ENCODE results near the gene DCDC1. TPM values are rescaled to one million over a fixed set of nuclear protein-coding genes. Genes with fewer than 3 reads are reported as not detected.

Gene DCDC1
- total RNA-seq, 1 donor from 2014 or later = 0.21 TPM

GRCh38 chr11:30984827-30985226 is 384.7 kb downstream of the DCDC1 start:
- no peak for DNase-seq (ENCODE audit: low read depth)
- H3K4me3 ChIP-seq (ENCODE audit: low read depth, low read length) = no peak overlapping the region
- H3K27me3 ChIP-seq (ENCODE audit: control insufficient read depth, insufficient read depth, low read length) = no peaks in the 10 kb centered on the region
- H3K36me3 ChIP-seq (ENCODE audit: control insufficient read depth, insufficient read depth, low read length) = no peaks in the 10 kb centered on the region
- TF ChIP-seq CTCF (IDR thresholded peaks at IDR 0.05; ENCODE audit: insufficient read depth, low read length, poor library complexity, severe bottlenecking) = no peak

GRCh38 chr11:30984442-30984816 is 385.1 kb downstream of the DCDC1 start:
- no peak for DNase-seq (ENCODE audit: low read depth)
- H3K36me3 ChIP-seq (ENCODE audit: control insufficient read depth, insufficient read depth, low read length) = no peaks in the 10 kb centered on the region
- no peak for TF ChIP-seq CTCF (IDR thresholded peaks at IDR 0.05; ENCODE audit: insufficient read depth, low read length, poor library complexity, severe bottlenecking)
- no peaks in the 10 kb centered on the region for H3K27me3 ChIP-seq (ENCODE audit: control insufficient read depth, insufficient read depth, low read length)
- H3K4me3 ChIP-seq (ENCODE audit: low read depth, low read length) = no peak overlapping the region

GRCh38 chr11:30983776-30984441 is 385.6 kb downstream of the DCDC1 start:
- Histone ChIP-seq H3K27me3 (ENCODE audit: control insufficient read depth, insufficient read depth, low read length) (no peaks in the 10 kb centered on the region), H3K36me3 (ENCODE audit: control insufficient read depth, insufficient read depth, low read length) (no peaks in the 10 kb centered on the region), H3K4me3 (ENCODE audit: low read depth, low read length) (no peak overlapping the region)
- DNase-seq (ENCODE audit: low read depth) = no peak
- TF ChIP-seq CTCF (IDR thresholded peaks at IDR 0.05; ENCODE audit: insufficient read depth, low read length, poor library complexity, severe bottlenecking) = no peak

- H3K36me3 ChIP-seq (ENCODE audit: control insufficient read depth, insufficient read depth, low read length) = no peaks in the 10 kb centered on the region
- TF ChIP-seq CTCF (IDR thresholded peaks at IDR 0.05; ENCODE audit: insufficient read depth, low read length, poor library complexity, severe bottlenecking) = no peak
- H3K27me3 ChIP-seq (ENCODE audit: control insufficient read depth, insufficient read depth, low read length) = no peaks in the 10 kb centered on the region
- H3K4me3 ChIP-seq (ENCODE audit: low read depth, low read length) = no peak overlapping the region
- DNase-seq (ENCODE audit: low read depth) = no peak
These were observed 386.4 kb downstream of the DCDC1 start for GRCh38 chr11:30983143-30983542.

GRCh38 chr11:30967579-30967978 is 402.0 kb downstream of the DCDC1 start:
- no peak for TF ChIP-seq CTCF (IDR thresholded peaks at IDR 0.05; ENCODE audit: insufficient read depth, low read length, poor library complexity, severe bottlenecking)
- H3K27me3 ChIP-seq (ENCODE audit: control insufficient read depth, insufficient read depth, low read length) = no peaks in the 10 kb centered on the region
- no peak for DNase-seq (ENCODE audit: low read depth)
- no peaks in the 10 kb centered on the region for H3K36me3 ChIP-seq (ENCODE audit: control insufficient read depth, insufficient read depth, low read length)
- H3K4me3 ChIP-seq (ENCODE audit: low read depth, low read length) = no peak overlapping the region

- TF ChIP-seq CTCF (IDR thresholded peaks at IDR 0.05; ENCODE audit: insufficient read depth, low read length, poor library complexity, severe bottlenecking) = peak; percentile 55
- no peaks in the 10 kb centered on the region for H3K27me3 ChIP-seq (ENCODE audit: control insufficient read depth, insufficient read depth, low read length)
- no peak for DNase-seq (ENCODE audit: low read depth)
- H3K4me3 ChIP-seq (ENCODE audit: low read depth, low read length) = no peak overlapping the region
- no peaks in the 10 kb centered on the region for H3K36me3 ChIP-seq (ENCODE audit: control insufficient read depth, insufficient read depth, low read length)
These were observed 409.0 kb downstream of the DCDC1 start for GRCh38 chr11:30960387-30960992.
